Body of pancreas (tissue), 4 donors: ENCODE data around the gene PGD.

Experiments used
- CTCF ChIP-seq, 7 experiments: fragments of 450-650 bp in 4 of 7; fragments of 200-600 bp in 3 of 7; sonication (generic) in 3 of 7; IDR thresholded peaks; one replicate each; pipeline ENCODE4 v1.5.1; 2016 to 2019; ENCODE audit warnings: antibody characterized with exemption in 7 of 7
- POLR2A ChIP-seq, 3 donors: fragments of 450-650 bp; IDR thresholded peaks; one replicate each; pipeline ENCODE4 v1.6.1; 2016; ENCODE audit warnings: antibody characterized with exemption in 3 of 3, mild to moderate bottlenecking in 2 of 3

DNA sequence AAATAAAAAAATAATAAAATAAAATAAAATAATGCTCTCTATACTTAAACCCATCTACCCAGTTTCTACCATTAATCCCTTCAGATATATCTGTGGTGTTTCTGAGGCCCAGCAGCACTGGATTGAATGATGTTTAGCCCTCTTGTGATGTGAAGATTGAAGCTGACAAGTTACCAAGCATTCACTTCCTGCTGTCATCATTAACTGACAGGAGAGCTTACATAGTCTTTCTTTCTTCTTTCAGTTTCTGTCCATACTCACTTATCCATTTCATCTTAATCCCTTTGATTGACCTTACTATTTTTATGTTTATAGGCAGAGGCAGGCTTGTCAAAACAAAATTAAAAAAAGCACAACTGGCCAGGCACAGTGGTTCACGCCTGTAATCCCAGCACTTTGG is 38.8 kb upstream of the PGD start:
- TF ChIP-seq POLR2A (IDR thresholded peaks at IDR 0.05) = no peak
- TF ChIP-seq CTCF (IDR thresholded peaks at IDR 0.05) = no peak
